PFSK-1 (cell line): ENCODE results near the gene ALS2.

Source experiments
- SIN3A ChIP-seq: IDR thresholded peaks from 2 replicates; pipeline ENCODE4 v1.6.1; 2012; ENCODE audit warnings: mild to moderate bottlenecking, low read length, moderate library complexity, borderline replicate concordance; ENCODE audit not compliant: insufficient read depth
- TF ChIP-seq, protein P1 (sequence below), 2 experiments: IDR thresholded peaks; 2 replicates each; pipeline versions ENCODE4 v1.6.1 to v1.8.0; 2011 to 2012; ENCODE audit warnings: low read depth in 2 of 2, low read length in 2 of 2, control low read depth in 1 of 2, inconsistent platforms in 1 of 2, mild to moderate bottlenecking in 1 of 2, moderate library complexity in 1 of 2; ENCODE audit not compliant: insufficient read depth in 1 of 2

DNA sequence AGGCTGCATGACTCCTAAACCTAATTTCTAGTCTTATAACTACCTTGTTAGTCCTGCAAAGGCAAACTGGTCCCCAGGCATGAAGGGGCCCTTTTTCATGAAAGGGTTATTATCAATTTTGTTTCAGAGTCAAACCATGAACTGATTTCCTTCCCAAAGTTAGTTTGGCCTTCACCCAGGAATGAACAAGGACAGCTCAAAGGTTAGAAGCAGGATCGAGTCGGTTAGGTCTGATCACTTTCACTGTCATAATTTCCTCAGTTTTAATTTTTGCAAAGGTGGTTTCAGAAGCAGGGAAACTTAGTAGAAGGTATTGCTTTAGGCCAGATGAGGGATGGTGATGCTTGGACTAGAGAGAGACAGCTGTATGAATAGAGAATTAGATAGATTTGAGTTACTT is 8.7 kb upstream of the ALS2 start:
- no peak for TF ChIP-seq SIN3A
- TF ChIP-seq, protein P1, sequence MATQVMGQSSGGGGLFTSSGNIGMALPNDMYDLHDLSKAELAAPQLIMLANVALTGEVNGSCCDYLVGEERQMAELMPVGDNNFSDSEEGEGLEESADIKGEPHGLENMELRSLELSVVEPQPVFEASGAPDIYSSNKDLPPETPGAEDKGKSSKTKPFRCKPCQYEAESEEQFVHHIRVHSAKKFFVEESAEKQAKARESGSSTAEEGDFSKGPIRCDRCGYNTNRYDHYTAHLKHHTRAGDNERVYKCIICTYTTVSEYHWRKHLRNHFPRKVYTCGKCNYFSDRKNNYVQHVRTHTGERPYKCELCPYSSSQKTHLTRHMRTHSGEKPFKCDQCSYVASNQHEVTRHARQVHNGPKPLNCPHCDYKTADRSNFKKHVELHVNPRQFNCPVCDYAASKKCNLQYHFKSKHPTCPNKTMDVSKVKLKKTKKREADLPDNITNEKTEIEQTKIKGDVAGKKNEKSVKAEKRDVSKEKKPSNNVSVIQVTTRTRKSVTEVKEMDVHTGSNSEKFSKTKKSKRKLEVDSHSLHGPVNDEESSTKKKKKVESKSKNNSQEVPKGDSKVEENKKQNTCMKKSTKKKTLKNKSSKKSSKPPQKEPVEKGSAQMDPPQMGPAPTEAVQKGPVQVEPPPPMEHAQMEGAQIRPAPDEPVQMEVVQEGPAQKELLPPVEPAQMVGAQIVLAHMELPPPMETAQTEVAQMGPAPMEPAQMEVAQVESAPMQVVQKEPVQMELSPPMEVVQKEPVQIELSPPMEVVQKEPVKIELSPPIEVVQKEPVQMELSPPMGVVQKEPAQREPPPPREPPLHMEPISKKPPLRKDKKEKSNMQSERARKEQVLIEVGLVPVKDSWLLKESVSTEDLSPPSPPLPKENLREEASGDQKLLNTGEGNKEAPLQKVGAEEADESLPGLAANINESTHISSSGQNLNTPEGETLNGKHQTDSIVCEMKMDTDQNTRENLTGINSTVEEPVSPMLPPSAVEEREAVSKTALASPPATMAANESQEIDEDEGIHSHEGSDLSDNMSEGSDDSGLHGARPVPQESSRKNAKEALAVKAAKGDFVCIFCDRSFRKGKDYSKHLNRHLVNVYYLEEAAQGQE (IDR thresholded peaks at IDR 0.05; ENCODE audit: insufficient read depth in 1 of 2, low read depth in 2 of 2, low read length in 2 of 2): no peak
